ENCODE results near the gene NBEA. TPM values are rescaled to one million over a fixed set of nuclear protein-coding genes. Genes with fewer than 3 reads are reported as not detected.

NBEA gene
- total RNA-seq, 1 experiment from 2014 or later = 5.0 TPM

DNA sequence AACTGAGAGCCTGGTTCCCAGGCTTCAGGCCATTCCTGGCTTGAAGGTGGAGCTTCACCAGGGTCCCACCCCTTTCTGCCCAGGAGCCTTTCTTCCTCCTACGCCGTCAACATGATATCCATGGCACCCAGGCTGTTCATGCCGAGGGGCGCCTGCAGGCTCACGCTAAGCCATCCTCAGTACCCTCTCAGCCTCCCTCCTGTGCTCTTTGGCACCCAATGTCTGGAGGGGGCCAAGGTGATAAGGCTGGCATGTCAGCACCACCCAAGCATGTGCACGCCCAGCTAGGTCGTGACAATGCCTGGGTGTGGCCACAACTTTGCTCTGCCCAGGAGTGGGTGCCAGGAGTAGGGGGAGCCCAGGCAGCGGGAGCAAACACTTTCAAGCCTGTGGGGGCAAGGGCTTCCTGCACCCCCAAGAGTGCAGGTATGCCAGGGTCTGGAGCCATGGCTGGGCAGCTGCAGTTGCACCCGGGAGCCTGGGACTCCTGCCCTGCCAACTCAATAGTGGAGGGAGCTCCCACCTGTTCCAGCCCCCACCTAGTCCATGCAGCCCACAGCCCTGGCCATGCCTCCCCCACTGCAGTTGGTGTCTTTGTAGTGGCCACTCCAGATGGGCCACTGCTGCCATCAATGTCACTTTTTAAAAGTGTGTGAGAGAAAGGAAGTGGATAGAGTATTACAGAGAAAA, 314.5 kb downstream of the NBEA start:
- DNase-seq (ENCODE audit: extremely low read depth, low read depth) = no peak

DNA sequence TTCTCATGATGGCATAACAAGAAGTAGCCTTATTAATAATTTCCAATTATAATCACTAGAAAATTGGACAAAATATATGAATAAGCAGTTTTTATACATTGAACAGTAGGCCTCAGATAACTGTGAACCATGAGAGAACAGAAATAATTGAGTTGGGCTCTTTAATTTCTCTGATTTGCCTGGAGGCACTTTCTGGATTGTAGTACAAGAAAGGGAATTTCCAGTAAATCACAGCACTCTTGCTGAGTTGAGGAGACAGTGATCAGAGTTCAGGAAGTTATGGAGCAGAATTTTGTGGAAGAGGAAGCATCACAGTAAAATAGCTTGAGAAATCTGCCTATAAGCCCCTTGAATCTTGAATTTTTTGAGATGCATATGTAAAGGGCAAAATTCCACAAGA, 318.2 kb downstream of the NBEA start:
- no peak for DNase-seq (ENCODE audit: extremely low read depth, low read depth)

GRCh38 chr13:35266412-35266811, 324.3 kb downstream of the NBEA start:
- no peak for DNase-seq (ENCODE audit: extremely low read depth, low read depth)

- DNase-seq (ENCODE audit: extremely low read depth, low read depth) = no peak
Measured at GRCh38 chr13:35278917-35279316, 336.8 kb downstream of the NBEA start.

GRCh38 chr13:35279500-35279899, 337.4 kb downstream of the NBEA start:
- no peak for DNase-seq (ENCODE audit: extremely low read depth, low read depth)

DNA sequence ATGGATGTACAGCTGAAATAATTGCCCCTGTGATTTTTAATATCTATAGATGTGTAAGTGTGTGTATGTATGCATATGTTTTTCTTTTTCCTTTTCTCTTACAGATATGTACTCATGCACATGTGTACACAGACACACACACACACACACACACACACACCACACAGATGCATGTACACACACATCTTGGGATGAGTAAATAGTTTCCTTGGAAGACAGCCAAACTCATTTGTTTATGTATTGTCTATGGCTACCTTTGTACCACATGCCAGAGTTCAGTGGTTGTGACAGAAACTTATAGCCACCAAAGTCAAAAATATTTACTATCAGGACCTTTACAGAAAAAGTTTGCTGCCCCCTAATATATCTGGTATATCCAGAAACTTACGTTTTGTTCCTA, 341.8 kb downstream of the NBEA start:
- no peak for DNase-seq (ENCODE audit: extremely low read depth, low read depth)

- no peak for DNase-seq (ENCODE audit: extremely low read depth, low read depth)
Measured at GRCh38 chr13:35285677-35286076, 343.6 kb downstream of the NBEA start.

DNA sequence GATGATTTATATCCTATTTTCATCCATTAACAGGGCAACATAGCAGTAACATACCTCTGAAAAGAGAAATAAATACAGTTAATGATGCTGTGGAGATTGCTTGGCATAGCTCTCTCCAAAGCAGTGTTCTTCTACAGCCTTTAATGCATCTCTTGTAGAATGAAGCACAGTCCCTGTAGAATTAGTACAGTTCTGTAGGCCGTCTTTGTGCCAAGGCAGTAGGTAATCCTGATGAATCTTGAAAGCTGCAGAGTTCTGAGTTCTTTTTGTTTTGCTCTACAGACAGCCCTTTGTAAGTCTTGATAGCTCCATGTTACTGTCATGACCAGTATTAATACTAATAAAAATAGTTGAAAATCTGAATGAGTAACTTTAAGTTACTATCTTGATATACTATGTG, 350.3 kb downstream of the NBEA start:
- no peak for DNase-seq (ENCODE audit: extremely low read depth, low read depth)

DNA sequence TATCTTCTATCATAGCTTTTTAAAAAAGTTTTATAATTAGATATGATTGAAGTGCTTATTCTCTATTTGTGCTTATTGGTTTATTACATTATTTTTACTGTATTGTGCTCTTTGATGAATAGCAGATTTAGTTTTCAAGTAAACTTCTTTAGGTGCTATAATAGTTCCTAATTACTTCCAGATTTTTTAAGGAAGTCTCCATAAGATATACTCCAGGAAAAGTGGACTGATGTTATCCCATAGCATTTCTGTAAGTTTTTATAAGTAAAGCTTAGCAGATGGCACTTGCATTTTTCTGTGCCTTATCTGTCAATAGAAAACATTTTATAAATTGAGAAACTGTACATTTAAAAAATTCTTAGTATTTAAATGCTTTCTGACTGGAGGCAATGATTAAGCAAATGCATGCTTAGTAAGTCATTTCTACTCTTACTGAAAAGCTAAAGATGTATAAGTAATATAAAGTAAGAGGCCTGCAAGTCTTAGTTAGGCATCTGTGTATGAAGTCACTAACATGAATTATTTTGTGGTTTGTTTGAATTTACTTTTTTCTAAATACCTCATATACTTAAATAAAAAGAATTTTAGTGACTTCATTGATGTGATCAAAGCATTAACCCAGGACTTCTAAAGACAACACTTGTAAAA, 351.6 kb downstream of the NBEA start:
- no peak for DNase-seq (ENCODE audit: extremely low read depth, low read depth)

DNA sequence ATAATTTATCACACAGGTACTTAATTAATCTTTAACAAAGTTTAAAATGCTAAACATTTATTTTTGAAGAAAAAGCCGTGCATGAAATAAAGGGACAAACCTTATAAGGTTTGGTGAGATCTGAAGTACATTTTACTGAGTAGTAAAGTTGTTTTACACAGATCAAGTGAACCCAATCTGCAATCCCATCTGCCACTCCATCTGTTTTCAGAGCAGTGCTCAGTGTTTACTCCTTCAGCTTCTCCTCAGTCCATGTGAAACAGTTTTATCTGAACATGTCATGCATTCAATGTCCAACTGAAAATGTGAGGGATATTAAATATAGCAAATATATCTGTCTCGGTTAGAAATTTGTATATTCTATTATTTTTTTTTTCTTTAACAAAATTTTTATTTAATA, 367.6 kb downstream of the NBEA start:
- no peak for DNase-seq (ENCODE audit: extremely low read depth, low read depth)

DNA sequence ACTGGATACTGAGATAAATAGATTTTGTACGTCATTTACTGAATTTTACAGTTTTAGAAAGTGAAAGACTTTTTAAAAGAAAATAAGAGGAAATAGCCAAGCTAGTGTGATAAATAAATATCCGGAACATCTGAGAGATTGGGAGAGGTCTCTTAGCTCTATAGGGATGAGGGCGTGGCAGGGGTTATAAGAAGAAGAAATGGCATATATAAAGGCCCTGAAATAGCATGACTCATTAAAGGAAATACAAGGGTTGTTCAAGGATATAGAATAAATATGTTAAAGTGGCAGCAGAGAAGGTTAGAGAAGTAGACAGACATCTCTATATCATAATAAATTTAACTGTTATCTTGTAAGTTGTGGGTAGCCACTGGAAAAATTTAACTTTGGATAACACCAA, 390.1 kb downstream of the NBEA start:
- no peak for DNase-seq (ENCODE audit: extremely low read depth, low read depth)

- no peak for DNase-seq (ENCODE audit: extremely low read depth, low read depth)
Measured at GRCh38 chr13:35333157-35333556, 391.1 kb downstream of the NBEA start.

GRCh38 chr13:35342440-35342839, 400.4 kb downstream of the NBEA start:
- DNase-seq (ENCODE audit: extremely low read depth, low read depth) = no peak

DNA sequence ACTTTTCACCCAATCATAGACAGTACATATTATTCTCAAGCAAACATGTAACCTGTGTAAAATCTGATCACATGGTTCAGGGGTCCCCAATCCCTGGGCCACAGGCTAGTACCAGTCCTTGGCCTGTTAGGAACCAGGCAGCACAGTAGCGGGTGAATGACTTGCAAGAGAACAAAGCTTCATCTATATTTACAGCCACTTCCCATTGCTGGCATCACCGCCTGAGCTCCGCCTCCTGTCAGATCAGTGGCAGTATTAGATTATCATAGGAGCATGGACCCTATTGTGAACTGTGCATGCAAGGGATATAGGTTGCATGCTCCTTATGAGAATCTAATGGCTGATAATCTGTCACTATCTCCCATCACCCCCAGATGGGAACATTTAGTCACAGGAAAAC, 401.3 kb downstream of the NBEA start:
- DNase-seq (ENCODE audit: extremely low read depth, low read depth) = no peak

DNA sequence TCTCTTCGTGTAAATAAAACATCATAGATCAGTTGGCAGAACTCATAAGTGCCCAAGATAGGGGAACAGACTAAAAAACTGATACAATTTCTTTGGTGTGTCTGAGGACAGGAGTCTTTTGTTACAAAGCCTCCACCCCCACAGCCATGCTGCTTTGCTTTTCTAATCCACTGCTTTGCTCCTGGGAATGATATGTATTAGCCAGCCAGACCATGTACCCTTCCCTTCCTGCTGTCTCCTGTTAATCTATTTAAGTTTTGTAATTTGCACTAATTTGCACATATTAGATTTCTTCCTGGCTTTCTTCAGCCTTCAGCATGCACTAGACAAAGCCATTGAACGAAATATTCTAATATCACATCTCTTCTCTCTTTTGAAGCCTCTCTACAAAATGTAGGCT, 403.9 kb downstream of the NBEA start:
- DNase-seq (ENCODE audit: extremely low read depth, low read depth) = no peak

GRCh38 chr13:35346494-35346893, 404.4 kb downstream of the NBEA start:
- no peak for DNase-seq (ENCODE audit: extremely low read depth, low read depth)

DNA sequence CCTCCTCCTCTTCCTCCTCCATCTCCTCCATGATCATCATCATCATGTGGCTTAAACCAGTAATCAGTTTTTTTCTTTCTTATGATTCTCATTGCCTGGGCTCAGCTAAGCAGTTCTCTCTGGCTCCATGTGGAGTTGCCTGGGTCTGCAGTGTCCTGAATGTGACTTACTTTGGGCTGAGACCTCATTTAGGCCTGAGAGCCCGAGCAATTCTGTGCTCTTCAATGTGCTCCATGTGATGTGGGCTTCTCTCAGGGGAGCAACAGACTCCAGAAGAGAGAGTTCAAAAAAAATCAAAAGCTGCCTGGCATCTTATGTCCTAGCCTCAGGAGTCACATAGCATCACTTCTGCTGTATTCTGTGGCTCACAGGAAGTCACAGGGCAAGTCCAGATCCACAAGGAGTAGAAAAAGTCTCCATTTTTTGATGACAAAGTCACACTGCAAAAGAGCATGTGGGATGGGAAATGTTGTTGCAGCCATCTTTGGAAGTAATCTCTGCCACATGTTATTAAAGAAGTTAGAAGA, 405.7 kb downstream of the NBEA start:
- no peak for DNase-seq (ENCODE audit: extremely low read depth, low read depth)

DNA sequence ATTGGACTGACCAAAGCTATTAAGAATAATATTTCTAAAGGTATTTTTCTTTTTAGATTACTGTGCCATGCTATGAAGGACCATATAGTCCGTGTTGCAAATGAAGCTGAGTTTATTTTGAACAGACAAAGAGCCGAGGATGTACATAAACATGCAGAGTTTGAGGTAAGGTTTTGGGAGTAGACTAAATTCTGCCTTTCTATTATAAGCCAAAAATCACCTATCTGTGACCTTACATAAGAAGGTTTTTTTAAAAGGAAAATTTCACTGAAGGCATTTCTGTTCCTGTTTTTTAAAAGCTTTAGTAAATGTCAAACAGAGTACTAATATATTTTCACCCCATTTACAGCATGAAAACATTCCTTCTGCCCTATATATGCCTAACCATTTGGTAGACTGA, 407.0 kb downstream of the NBEA start:
- DNase-seq (ENCODE audit: extremely low read depth, low read depth) = no peak

DNA sequence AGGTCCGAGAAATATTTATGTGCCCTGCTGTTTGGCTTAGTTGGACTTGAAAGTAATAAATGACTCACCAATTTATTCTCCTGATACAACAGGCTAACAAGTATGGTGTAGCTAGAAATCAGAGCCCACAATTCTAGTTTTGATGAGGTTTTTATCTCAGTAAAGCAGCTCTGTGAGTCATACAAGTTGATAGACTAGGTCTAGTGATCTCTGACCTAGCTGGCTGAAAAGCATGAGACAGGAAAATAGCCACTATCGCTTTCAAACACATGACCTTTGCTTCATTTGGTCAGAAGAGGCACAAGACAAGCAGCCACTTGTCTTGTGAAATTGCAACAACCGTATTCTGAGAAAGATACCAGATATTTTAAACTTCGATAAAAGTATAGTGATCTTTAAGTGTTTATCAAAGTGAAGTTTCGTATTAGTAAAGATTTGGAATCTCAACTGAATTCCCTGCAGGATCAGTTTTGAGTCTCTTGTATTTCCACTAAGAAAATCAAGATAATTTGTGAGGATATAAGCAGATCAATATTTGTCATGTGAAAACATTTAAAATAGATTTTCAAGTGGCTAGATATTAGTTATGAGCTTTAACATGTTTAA, 407.7 kb downstream of the NBEA start:
- no peak for DNase-seq (ENCODE audit: extremely low read depth, low read depth)

DNA sequence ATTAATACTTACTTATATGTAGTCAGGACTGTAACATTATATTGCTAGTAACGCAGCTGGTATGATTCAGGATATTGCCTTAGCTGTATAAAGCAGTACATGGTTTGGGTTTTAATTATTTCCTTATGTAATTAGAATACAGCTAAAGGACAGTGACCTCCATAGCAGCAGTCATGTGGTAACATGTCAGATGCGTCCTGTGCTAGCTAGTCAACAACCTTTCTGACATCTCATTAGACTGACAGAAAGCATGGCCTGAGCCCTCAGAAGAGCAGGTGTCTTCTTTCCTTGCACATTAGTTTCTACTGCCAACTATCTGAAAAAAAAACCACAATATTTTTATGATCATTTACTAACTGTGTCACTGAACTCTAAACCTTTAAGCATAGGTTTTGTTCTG, 412.2 kb downstream of the NBEA start:
- DNase-seq (ENCODE audit: extremely low read depth, low read depth) = no peak

DNA sequence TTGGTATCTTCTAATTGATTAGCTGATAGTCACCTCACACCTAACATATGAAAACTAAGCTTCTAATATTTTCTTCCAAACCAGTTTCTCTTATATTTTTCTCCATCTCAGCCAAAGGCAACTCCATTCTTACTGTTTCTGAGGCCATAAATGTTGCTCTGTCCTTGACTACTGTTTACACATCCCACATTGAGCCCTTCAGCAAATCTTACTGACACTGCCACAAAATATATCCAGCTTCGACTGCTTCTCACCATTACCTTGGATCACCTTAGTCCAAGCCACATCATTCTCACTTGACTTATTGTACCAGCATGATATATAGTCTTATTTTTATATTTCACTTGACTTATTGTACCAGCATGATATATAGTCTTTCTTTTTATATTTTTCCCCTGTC, 412.8 kb downstream of the NBEA start:
- no peak for DNase-seq (ENCODE audit: extremely low read depth, low read depth)

DNA sequence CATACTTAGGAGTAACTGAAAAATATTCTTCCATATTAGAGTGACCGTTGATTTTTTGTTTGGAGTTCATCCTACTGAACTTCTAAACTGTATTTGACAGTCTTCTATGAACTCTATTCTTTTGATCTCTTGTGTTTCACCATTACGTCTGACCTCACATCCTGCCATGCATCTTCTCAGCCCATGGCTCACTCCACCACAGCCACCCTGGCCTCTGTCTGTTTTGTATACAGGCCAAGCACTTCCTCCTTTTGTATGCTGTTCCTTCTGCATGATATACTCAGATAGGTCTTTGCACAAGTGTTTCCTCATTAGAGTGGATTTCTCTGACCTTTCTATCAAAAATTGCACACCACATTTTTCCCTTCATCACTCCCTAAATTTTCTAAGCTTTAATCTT, 414.5 kb downstream of the NBEA start:
- no peak for DNase-seq (ENCODE audit: extremely low read depth, low read depth)
